Cardiac fibroblast (primary cell): ENCODE results near the gene ACAP2.

ENCODE experiments used
- DNase-seq, 2 donors: peaks; one replicate each; pipeline versions ENCODE4 v3.0.0 to v3.0.0-alpha.2; 2010; ENCODE audit warnings: low read depth in 2 of 2
- H3K4me3 ChIP-seq, 2 donors: replicated peaks in 1 of 2; 1 replicate in 1 of 2; 2 replicates in 1 of 2; pipeline ENCODE4 v1.5.1; 2011; ENCODE audit warnings: low read depth in 2 of 2, low read length in 2 of 2, mild to moderate bottlenecking in 2 of 2, moderate library complexity in 1 of 2
- TF ChIP-seq, protein P1 (sequence below): IDR thresholded peaks from one replicate; pipeline ENCODE4 v1.5.1; 2011; ENCODE audit warnings: low read depth, mild to moderate bottlenecking, low read length, inconsistent platforms

Gene ACAP2

DNA sequence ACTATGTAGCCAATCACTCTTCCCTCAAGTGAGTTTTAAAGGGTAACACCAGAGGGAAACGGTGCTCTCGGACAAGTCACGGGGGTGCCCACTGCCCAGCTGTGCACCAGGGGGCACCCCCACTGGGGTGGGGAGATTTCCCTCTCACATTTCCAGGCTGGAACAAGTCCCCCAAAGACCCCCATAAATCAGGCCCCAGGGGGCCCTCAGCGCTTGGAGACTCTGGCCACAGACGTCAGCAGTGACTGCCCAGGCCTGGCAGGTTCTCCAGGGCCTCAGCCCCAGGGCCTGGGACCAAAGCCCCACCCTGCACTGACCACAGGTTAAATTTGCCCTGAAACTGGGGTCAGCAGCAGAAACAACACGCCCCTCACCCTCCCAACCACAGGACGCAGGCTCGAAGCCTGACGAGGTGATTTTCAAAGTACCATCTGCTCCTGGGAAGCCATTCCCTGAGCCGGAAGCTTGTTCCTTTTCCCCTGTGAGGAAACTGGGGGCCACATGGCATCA lies 188.8 kb downstream of the ACAP2 start:
- H3K4me3 ChIP-seq = no peak overlapping the region
- TF ChIP-seq, protein P1, sequence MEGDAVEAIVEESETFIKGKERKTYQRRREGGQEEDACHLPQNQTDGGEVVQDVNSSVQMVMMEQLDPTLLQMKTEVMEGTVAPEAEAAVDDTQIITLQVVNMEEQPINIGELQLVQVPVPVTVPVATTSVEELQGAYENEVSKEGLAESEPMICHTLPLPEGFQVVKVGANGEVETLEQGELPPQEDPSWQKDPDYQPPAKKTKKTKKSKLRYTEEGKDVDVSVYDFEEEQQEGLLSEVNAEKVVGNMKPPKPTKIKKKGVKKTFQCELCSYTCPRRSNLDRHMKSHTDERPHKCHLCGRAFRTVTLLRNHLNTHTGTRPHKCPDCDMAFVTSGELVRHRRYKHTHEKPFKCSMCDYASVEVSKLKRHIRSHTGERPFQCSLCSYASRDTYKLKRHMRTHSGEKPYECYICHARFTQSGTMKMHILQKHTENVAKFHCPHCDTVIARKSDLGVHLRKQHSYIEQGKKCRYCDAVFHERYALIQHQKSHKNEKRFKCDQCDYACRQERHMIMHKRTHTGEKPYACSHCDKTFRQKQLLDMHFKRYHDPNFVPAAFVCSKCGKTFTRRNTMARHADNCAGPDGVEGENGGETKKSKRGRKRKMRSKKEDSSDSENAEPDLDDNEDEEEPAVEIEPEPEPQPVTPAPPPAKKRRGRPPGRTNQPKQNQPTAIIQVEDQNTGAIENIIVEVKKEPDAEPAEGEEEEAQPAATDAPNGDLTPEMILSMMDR = no peak
- DNase-seq = no peak

DNA sequence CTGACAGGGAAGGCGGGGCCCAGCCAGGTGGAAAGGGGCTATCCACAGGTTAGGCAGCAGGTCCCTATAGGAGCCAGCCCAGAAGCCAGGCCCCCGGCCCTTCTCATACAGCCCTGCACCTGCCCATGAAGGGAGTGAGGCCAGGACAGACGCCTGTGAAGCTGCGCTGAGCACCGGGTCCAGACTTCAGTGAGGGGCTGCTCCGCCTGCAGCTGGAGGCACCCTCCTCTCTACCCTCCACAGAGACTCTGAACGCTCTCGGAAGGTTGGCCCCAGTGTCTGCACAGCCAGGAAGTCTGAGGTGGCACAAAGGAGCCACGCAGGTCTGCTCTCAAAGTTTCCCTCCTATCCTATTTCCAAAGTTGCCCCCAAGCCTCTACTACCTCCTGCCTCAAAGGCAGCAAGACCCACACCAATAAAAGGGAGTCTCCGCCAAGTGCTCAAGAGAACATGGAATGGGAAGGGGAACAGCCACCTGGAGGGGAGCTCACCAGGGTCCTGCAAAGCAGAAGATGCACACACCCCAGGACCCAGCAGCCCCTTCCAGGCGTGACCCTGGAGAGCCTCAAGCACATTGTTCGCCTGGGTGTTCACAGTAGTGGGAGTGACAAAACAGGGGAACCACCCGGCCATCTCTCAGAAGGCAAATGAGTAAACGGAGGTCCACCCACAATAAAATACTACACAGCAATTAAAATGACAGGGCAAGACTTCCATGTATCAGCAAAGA lies 191.3 kb downstream of the ACAP2 start:
- TF ChIP-seq, protein P1 = no peak
- DNase-seq = no peak
- H3K4me3 ChIP-seq = no peak overlapping the region

DNA sequence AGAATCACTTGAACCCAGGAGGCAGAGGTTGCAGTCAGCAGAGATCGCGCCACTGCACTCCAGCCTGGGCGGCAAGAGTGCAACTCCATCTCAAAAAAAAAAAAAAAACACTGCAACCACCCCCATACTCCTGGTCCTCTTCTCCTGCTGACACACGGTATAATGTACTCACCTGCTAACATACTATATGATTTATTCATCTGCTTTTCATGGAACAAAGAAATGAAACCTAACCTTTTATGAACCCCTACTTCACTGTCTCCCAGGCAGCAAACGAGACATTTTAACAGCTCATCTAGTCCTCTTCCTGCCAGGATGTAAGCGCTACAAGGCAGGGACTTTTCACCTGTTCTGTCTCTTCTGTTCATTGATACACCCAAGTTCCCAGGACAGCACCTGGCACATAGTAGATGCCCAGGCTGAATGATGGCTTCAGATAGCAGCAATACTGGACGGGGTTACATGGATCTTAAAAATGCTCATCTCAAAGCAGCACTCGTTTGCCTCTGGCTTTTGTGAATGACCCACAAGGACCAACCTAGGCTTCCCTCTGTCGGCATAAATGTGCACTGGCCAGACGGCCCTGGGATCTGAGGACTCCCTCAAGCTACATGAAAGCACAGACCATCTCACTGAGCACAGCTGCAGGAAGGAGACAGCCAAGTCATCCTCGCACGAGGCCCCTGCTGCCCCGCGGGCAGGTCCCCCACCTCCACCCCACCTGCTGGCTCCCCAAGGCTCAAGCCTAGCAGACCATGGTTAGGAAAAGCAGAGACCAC lies 192.2 kb downstream of the ACAP2 start:
- TF ChIP-seq, protein P1 = peak; percentile 54
- DNase-seq = peak; percentile 46 to 70

DNA sequence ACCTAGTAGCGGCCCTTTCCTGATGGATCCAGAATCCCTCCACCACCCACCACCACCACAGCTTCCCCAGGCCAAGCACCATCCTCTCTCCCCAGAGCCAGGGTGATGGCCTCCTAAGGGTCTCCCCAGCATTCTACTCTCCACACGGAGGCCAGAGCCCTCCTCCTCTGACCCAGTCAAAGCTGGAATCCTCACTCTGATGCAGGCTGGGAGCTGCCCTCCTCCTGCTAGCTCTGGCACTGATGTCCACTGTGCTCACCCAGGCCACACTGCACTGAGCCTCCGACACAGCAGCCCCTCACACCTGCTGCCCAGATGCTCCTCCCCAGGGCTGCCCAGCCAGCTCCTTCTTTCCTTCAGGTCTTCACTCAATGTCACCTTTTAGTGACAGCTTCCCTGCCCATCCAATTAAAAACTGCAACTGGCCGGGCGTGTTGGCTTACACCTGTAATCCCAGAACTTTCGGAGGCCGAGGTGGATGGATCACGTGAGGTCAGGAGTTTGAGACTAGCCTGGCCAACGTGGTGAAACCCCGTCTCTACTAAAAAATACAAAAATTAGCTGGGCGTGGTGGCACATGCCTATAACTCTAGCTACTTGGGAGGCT lies 192.9 kb downstream of the ACAP2 start:
- TF ChIP-seq, protein P1 = no peak
- H3K4me3 ChIP-seq = no peak overlapping the region
- no peak for DNase-seq

More for the DNA sequence above, 192.2 kb downstream of the ACAP2 start:
- no peak overlapping the region for H3K4me3 ChIP-seq

DNA sequence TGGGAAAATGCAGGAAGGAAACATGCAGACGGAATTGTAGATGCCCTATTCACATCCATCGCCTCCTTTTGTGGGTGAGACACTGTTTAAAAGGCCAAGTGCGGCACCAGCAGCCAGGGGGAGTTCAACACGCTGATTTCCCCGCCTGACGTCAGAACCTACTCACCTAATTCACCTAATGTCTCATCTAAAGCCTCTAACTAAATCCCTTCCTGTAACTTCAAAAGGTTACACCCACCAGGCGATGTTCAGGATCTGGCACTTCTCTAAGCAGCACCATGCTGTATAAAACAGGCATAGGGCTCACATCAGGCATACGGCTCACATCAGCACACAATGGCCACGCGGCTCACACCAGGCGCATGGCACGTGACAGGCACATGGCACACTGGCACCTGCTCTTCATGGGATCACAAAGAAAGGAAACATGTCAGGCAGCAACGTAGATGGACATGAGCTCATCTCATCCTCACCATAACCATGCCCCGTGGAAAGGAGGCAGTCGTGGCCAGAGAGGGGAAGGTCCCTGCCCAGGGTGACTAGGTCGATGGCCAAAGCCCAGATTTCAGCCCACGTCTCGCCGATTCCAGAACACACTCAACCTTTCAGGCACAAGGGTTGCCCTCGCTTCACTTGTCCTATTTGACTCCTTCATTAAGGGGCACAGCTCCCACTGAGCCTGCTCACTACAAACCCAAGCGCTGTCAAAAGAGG lies 193.6 kb downstream of the ACAP2 start:
- TF ChIP-seq, protein P1 = no peak
- H3K4me3 ChIP-seq = no peak overlapping the region
- no peak for DNase-seq

DNA sequence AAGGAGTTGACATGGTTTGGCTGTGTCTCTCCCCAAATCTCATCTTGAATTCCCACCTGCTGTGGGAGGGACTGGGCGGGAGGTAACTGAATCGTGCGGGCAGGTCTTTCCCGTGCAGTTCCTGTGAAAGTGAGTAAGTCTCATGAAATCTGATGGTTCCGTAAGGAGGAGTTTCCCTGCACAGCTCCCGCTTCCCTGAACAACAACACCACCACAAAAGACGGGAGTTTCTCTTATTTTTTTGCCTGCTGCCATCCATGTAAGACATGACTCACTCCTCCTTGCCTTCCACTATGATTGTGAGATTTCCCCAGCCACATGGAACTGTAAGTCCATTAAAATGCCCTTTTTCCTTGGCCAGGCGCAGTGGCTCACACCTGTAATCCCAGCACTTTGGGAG lies 194.5 kb downstream of the ACAP2 start:
- DNase-seq = peak in 1 of 2 donors; percentile 31
- TF ChIP-seq, protein P1 = no peak
- no peak overlapping the region for H3K4me3 ChIP-seq
